Measurements from ENCODE around the gene ESD. TPM values are rescaled to one million over a fixed set of nuclear protein-coding genes. Genes with fewer than 3 reads are reported as not detected.

Gene ESD
- total RNA-seq, 2 experiments from 2014 or later: 130 to 133 TPM

DNA sequence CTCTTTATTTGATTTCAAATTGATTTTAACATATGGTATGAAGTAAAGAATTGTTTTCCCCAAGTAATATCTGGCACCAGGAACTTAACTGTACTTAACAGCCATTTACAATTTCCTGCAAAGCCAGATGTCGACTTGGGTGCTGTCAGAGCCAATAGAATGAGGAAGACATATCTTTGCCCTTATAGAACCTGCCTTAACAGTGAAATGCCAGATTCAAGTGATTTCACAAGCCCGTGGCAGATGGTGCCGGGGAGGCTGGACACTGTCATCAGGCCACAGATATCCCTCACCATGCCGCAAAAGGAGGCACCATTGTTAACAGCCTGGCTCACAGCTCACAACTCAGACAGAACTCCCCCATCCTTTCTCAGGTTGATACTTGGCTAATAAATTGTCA, 48.7 kb downstream of the ESD start:
- H3K9me3 Mint-ChIP-seq: no peaks in the 10 kb centered on the region
- H3K36me3 Mint-ChIP-seq (ENCODE audit: low read depth): peaks cover 28% of the 10 kb centered on the region
- ChIA-PET POLR2A (interaction anchor here (0.6 kb wide), 1 partner anchor 55 kb away, joined by 3 read pairs; no protein-coding TSS in a partner anchor), CTCF (interaction anchor here (1.1 to 1.4 kb wide), 2 partner anchors 14 to 20 kb away, joined by 3 read pairs; no protein-coding TSS in a partner anchor)
- H3K4me1 Mint-ChIP-seq (ENCODE audit: low read depth): peaks cover 31% of the 10 kb centered on the region
- DNase-seq (no peak), ATAC-seq (no peak)
- no peaks in the 10 kb centered on the region for H3K27me3 Mint-ChIP-seq
- intact Hi-C loops (cut with micrococcal nuclease): no loop called here
- H3K4me3 Mint-ChIP-seq: no peak overlapping the region
- H3K27ac Mint-ChIP-seq: no peak overlapping the region
- TF ChIP-seq, protein P1, sequence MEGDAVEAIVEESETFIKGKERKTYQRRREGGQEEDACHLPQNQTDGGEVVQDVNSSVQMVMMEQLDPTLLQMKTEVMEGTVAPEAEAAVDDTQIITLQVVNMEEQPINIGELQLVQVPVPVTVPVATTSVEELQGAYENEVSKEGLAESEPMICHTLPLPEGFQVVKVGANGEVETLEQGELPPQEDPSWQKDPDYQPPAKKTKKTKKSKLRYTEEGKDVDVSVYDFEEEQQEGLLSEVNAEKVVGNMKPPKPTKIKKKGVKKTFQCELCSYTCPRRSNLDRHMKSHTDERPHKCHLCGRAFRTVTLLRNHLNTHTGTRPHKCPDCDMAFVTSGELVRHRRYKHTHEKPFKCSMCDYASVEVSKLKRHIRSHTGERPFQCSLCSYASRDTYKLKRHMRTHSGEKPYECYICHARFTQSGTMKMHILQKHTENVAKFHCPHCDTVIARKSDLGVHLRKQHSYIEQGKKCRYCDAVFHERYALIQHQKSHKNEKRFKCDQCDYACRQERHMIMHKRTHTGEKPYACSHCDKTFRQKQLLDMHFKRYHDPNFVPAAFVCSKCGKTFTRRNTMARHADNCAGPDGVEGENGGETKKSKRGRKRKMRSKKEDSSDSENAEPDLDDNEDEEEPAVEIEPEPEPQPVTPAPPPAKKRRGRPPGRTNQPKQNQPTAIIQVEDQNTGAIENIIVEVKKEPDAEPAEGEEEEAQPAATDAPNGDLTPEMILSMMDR (IDR thresholded peaks at IDR 0.05): no peak

DNA sequence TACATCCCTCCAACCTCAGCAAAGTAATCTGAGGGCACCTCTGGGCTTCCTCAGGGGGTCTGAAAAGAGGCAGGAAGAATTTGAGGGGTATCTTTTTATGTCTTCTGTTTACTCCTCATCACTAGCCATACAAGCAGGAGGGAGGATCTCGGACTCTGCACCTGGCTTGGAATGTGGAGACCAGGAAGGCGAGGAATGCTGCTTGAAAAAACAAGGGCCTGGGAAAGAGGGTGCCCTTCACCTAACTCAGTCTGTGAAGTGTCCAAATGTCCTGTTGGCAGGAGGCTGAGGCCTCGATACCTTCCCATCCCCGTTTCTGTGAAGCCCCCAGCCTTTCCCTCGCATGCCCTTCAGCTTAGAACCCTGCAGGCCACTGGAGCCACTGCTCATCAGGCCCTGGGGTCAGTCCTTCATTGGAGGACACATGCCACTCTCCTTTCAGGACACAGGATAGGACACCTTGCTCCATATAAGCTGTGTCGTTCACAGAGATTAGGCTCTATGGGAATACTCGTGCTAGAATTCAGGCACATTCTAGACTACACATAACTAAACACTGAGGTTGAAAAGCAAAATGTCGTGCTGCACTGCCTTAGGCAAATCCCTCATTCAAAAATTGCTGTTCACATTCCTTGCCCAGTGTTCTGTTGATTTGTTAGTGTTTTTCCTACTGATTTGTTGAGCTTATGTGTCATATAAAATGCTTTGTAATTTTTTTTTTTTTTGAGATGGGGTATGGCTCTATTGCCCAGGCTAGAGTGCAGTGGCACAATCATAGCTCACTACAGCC, 49.7 kb downstream of the ESD start:
- ChIA-PET CTCF (interaction anchor here (1.1 to 1.4 kb wide), 2 partner anchors 15 to 19 kb away, joined by 3 read pairs; no protein-coding TSS in a partner anchor), POLR2A (interaction anchor here (0.6 kb wide), 1 partner anchor 54 kb away, joined by 3 read pairs; no protein-coding TSS in a partner anchor)
- peaks cover 25% of the 10 kb centered on the region for H3K4me1 Mint-ChIP-seq (ENCODE audit: low read depth)
- H3K4me3 Mint-ChIP-seq: no peak overlapping the region
- TF ChIP-seq, protein P1 (IDR thresholded peaks at IDR 0.05): no peak
- intact Hi-C loops (cut with micrococcal nuclease): no loop called here
- H3K36me3 Mint-ChIP-seq (ENCODE audit: low read depth): peaks cover 25% of the 10 kb centered on the region
- DNase-seq: no peak
- H3K9me3 Mint-ChIP-seq: no peaks in the 10 kb centered on the region
- no peak for ATAC-seq
- no peak overlapping the region for H3K27ac Mint-ChIP-seq
- H3K27me3 Mint-ChIP-seq: no peaks in the 10 kb centered on the region

DNA sequence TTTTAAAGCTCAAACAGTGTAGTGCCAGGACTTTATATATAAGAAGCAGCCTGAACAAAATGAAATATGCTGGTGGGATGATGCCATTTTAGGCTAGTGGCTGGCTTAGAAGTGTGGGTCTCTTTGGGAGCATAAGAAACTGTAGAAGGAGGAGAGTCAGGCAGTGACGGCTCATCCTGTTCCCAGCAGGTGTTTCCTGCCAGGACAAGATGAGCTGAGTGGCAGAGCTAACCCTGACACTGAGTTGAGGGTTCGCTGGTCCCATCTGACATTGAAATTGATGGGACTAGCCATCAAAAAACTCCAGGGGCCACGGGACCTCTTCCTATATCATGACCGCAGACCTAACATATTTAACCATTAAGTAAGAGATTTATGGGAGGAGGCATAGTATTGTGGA, 51.3 kb downstream of the ESD start:
- H3K36me3 Mint-ChIP-seq (ENCODE audit: low read depth): peaks cover 34% of the 10 kb centered on the region

DNA sequence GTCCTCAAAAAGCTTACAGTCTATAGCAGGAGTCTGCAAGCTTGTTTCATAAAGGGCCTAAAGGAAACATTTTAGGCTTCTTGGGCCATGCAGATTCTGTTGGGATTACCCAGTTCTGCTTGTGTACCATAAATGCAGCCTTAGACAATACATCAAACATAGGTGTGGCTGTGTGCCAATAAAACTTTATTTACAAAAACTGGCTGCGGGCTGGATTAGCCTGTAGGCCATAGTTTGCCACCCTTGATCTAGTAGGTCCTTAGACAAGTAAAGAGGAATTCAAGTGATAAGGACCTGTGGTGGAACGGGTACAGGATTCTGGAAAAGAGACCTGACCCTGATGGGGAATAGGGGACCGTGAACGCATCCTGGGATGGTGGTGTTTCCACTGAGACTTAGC, 51.9 kb downstream of the ESD start:
- CTCF ChIA-PET: interaction anchor here (1.4 kb wide), 1 partner anchor 193 kb away, joined by 4 read pairs; no protein-coding TSS in a partner anchor
- Mint-ChIP-seq H3K27ac (no peak overlapping the region), H3K4me1 (ENCODE audit: low read depth) (peaks cover 5% of the 10 kb centered on the region), H3K27me3 (no peaks in the 10 kb centered on the region), H3K36me3 (ENCODE audit: low read depth) (peaks cover 27% of the 10 kb centered on the region), H3K9me3 (no peaks in the 10 kb centered on the region), H3K4me3 (no peak overlapping the region)
- intact Hi-C loops (cut with micrococcal nuclease): no loop called here
- TF ChIP-seq, protein P1 (IDR thresholded peaks at IDR 0.05): no peak
- no peak for ATAC-seq
- POLR2A ChIA-PET: no interaction called here
- no peak for DNase-seq

More for the DNA sequence above, 51.3 kb downstream of the ESD start:
- intact Hi-C loops (cut with micrococcal nuclease): no loop called here
- ATAC-seq (no peak), DNase-seq (no peak)
- no peaks in the 10 kb centered on the region for H3K9me3 Mint-ChIP-seq
- no peaks in the 10 kb centered on the region for H3K27me3 Mint-ChIP-seq
- POLR2A ChIA-PET: no interaction called here
- CTCF ChIA-PET: interaction anchor here (1.4 kb wide), 1 partner anchor 194 kb away, joined by 4 read pairs; no protein-coding TSS in a partner anchor
- TF ChIP-seq, protein P1 (IDR thresholded peaks at IDR 0.05): no peak
- H3K4me1 Mint-ChIP-seq (ENCODE audit: low read depth): peaks cover 11% of the 10 kb centered on the region
- no peak overlapping the region for H3K4me3 Mint-ChIP-seq
- no peak overlapping the region for H3K27ac Mint-ChIP-seq

DNA sequence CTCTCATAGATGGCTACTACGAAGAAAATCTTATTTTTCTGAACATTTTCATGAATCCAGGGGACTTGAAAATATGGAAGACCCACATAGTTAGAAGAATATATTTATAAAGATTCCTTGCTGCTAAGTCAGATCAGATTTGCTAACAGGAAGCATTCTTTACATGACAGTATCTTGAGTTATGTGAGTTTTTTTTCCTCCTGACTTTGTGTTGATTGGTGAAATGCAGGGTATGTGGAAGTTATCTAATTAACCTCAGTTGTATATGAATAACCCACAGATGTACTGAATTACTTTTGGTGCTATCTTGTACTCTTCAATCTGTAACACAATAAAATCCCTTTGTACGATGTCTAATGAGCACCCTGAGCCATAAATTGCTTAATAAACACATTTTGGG, 53.8 kb downstream of the ESD start:
- no peaks in the 10 kb centered on the region for H3K9me3 Mint-ChIP-seq
- H3K27me3 Mint-ChIP-seq: no peaks in the 10 kb centered on the region
- intact Hi-C loops (cut with micrococcal nuclease): no loop called here
- H3K27ac Mint-ChIP-seq: no peak overlapping the region
- peaks cover 18% of the 10 kb centered on the region for H3K36me3 Mint-ChIP-seq (ENCODE audit: low read depth)
- TF ChIP-seq, protein P1 (IDR thresholded peaks at IDR 0.05): no peak
- no peaks in the 10 kb centered on the region for H3K4me1 Mint-ChIP-seq (ENCODE audit: low read depth)
- no peak for ATAC-seq
- no peak overlapping the region for H3K4me3 Mint-ChIP-seq
- POLR2A ChIA-PET: no interaction called here
- no peak for DNase-seq
- CTCF ChIA-PET: no interaction called here
